Neural cell (in vitro differentiated cells): ENCODE measurements around the gene RUVBL1. TPM values are rescaled to one million over a fixed set of nuclear protein-coding genes. Genes with fewer than 3 reads are reported as not detected.

Experiments
- H2AFZ ChIP-seq: fragments of 200-600, 300-800 bp; sonication (generic), shearing (Covaris generic); 2 replicates; pipeline ENCODE4 v1.6.0; 2014; ENCODE audit warnings: low read depth, mild to moderate bottlenecking, antibody characterized with exemption, low read length, moderate library complexity
- H3F3A ChIP-seq: fragments of 200-600 bp; shearing (Covaris generic); 2 replicates; pipeline ENCODE4 v1.6.1; 2016; ENCODE audit warnings: mild to moderate bottlenecking, moderate library complexity, mixed read lengths, antibody characterized with exemption, low read length; ENCODE audit not compliant: insufficient read depth, poor library complexity, severe bottlenecking
- H3K27ac ChIP-seq: fragments of 200-600, 300-800 bp; sonication (generic), shearing (Covaris generic); 2 replicates; pipeline ENCODE4 v1.5.1; 2014; ENCODE audit warnings: mild to moderate bottlenecking, low read length, moderate library complexity
- H3K27me3 ChIP-seq: fragments of 300-800, 200-600 bp; sonication (generic), shearing (Covaris generic); 2 replicates; pipeline ENCODE4 v1.6.0; 2014; ENCODE audit warnings: mild to moderate bottlenecking, low read depth, low read length, moderate library complexity; ENCODE audit not compliant: insufficient read depth
- H3K36me3 ChIP-seq: fragments of 300-800, 200-600 bp; sonication (generic), shearing (Covaris generic); 2 replicates; pipeline ENCODE4 v1.5.1; 2014; ENCODE audit warnings: mild to moderate bottlenecking, antibody characterized with exemption, low read length, moderate library complexity; ENCODE audit not compliant: insufficient read depth
- H3K4me2 ChIP-seq: fragments of 300-800, 200-600 bp; sonication (generic), shearing (Covaris generic); 2 replicates; pipeline ENCODE4 v1.6.0; 2014; ENCODE audit warnings: mild to moderate bottlenecking, low read length
- H3K4me3 ChIP-seq: fragments of 300-800, 200-600 bp; sonication (generic), shearing (Covaris generic); 2 replicates; pipeline ENCODE4 v1.5.1; 2014; ENCODE audit warnings: mild to moderate bottlenecking, low read length, moderate library complexity
- H3K79me2 ChIP-seq: fragments of 200-600 bp; shearing (Covaris generic); replicated peaks from 2 replicates; pipeline ENCODE4 v1.6.0; 2014; ENCODE audit warnings: mild to moderate bottlenecking, low read length, moderate library complexity; ENCODE audit not compliant: insufficient read depth
- H3K9ac ChIP-seq: fragments of 300-800, 200-600 bp; sonication (generic), shearing (Covaris generic); 2 replicates; pipeline ENCODE4 v1.6.1; 2016; ENCODE audit warnings: mild to moderate bottlenecking, low read length, mixed read lengths
- H3K9me2 ChIP-seq: fragments of 200-600 bp; shearing (Covaris generic); 2 replicates; pipeline ENCODE4 v1.6.1; 2016; ENCODE audit warnings: mild to moderate bottlenecking, low read length, mixed read lengths; ENCODE audit not compliant: insufficient read depth
- H3K9me3 ChIP-seq: fragments of 200-600, 300-800 bp; sonication (generic), shearing (Covaris generic); 2 replicates; pipeline ENCODE4 v1.6.1; 2016; ENCODE audit warnings: mild to moderate bottlenecking, mixed run types, low read length, moderate library complexity, mixed read lengths
- H4K20me1 ChIP-seq: fragments of 200-600 bp; shearing (Covaris generic); 2 replicates; pipeline ENCODE4 v1.6.1; 2016; ENCODE audit warnings: mild to moderate bottlenecking, mixed run types; ENCODE audit not compliant: insufficient read depth
- EP300 ChIP-seq: fragments of 450-650 bp; conservative IDR thresholded peaks from 2 replicates; pipeline ENCODE4 v1.6.1; 2014; ENCODE audit warnings: antibody characterized with exemption, mild to moderate bottlenecking, moderate library complexity; ENCODE audit not compliant: poor library complexity, severe bottlenecking
- EZH2 ChIP-seq: fragments of 200-600, 300-800 bp; shearing (Covaris generic), sonication (generic); IDR thresholded peaks from 2 replicates; pipeline ENCODE4 v1.6.1; 2014; ENCODE audit warnings: antibody characterized with exemption, low read length, borderline replicate concordance, mild to moderate bottlenecking; ENCODE audit not compliant: insufficient read depth, poor library complexity, severe bottlenecking
- MXI1 ChIP-seq: fragments of 450-650 bp; conservative IDR thresholded peaks from 2 replicates; pipeline ENCODE4 v1.6.1; 2014; ENCODE audit warnings: antibody characterized with exemption, mild to moderate bottlenecking; ENCODE audit not compliant: poor library complexity, severe bottlenecking
- POLR2AphosphoS5 ChIP-seq: IDR thresholded peaks from 2 replicates; pipeline ENCODE4 v1.6.1; 2012
- RAD21 ChIP-seq: fragments of 450-650 bp; conservative IDR thresholded peaks from 2 replicates; pipeline ENCODE4 v1.6.1; 2014; ENCODE audit warnings: antibody characterized with exemption, mild to moderate bottlenecking, moderate library complexity
- SMC3 ChIP-seq: fragments of 450-650 bp; conservative IDR thresholded peaks from 2 replicates; pipeline ENCODE4 v1.6.1; 2014; ENCODE audit warnings: antibody characterized with exemption, mild to moderate bottlenecking, moderate library complexity; ENCODE audit not compliant: poor library complexity
- TAF1 ChIP-seq: IDR thresholded peaks from 2 replicates; pipeline ENCODE4 v1.6.1; 2012; ENCODE audit warnings: low read depth
- polyA plus RNA-seq: library from polyadenylated mRNA; depleted of rRNA; stranded (reverse); fragments of >200 nt; gene quantifications from 2 replicates; pipeline ENCODE4 v1.2.3, GENCODE V29; 2014
- TF ChIP-seq, protein P1 (sequence below): IDR thresholded peaks from 2 replicates; pipeline ENCODE4 v1.6.1; 2012; ENCODE audit warnings: borderline replicate concordance
- TF ChIP-seq, protein P2 (sequence below): fragments of 450-650 bp; IDR thresholded peaks from 2 replicates; pipeline ENCODE4 v1.5.1; 2014; ENCODE audit warnings: antibody characterized with exemption, mild to moderate bottlenecking, moderate library complexity; ENCODE audit not compliant: poor library complexity, severe bottlenecking

Gene RUVBL1
- polyA plus RNA-seq, 1 donor from 2014 or later, result 83.3 TPM

DNA sequence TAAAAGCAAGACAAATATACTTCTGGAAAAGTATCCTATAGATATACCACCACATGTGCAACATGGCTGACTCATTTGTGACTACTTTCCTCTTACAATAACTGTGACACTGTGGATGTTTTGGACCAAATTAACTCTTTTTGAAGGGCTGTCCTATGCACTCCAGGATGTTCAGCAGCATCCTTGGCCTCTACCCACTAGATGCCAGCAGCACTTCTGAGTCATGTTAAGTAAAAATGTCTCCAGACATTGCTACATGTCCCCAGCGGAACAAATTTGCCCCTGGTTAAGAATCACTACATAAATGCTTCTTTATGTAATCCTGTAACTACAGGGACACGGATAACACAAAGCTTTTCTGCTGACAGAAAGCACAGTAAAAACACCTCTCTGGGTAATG is 32.0 kb downstream of the RUVBL1 start:
- no peaks in the 10 kb centered on the region for H3K36me3 ChIP-seq
- H3K9me2 ChIP-seq, result no peaks in the 10 kb centered on the region
- no peaks in the 10 kb centered on the region for H3K79me2 ChIP-seq
- H3K27ac ChIP-seq, result no peak overlapping the region
- no peak for TF ChIP-seq POLR2AphosphoS5
- TF ChIP-seq MXI1, result no peak
- no peak for TF ChIP-seq SMC3
- TF ChIP-seq, protein P1, sequence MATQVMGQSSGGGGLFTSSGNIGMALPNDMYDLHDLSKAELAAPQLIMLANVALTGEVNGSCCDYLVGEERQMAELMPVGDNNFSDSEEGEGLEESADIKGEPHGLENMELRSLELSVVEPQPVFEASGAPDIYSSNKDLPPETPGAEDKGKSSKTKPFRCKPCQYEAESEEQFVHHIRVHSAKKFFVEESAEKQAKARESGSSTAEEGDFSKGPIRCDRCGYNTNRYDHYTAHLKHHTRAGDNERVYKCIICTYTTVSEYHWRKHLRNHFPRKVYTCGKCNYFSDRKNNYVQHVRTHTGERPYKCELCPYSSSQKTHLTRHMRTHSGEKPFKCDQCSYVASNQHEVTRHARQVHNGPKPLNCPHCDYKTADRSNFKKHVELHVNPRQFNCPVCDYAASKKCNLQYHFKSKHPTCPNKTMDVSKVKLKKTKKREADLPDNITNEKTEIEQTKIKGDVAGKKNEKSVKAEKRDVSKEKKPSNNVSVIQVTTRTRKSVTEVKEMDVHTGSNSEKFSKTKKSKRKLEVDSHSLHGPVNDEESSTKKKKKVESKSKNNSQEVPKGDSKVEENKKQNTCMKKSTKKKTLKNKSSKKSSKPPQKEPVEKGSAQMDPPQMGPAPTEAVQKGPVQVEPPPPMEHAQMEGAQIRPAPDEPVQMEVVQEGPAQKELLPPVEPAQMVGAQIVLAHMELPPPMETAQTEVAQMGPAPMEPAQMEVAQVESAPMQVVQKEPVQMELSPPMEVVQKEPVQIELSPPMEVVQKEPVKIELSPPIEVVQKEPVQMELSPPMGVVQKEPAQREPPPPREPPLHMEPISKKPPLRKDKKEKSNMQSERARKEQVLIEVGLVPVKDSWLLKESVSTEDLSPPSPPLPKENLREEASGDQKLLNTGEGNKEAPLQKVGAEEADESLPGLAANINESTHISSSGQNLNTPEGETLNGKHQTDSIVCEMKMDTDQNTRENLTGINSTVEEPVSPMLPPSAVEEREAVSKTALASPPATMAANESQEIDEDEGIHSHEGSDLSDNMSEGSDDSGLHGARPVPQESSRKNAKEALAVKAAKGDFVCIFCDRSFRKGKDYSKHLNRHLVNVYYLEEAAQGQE, result no peak
- no peak for TF ChIP-seq RAD21
- TF ChIP-seq, protein P2, sequence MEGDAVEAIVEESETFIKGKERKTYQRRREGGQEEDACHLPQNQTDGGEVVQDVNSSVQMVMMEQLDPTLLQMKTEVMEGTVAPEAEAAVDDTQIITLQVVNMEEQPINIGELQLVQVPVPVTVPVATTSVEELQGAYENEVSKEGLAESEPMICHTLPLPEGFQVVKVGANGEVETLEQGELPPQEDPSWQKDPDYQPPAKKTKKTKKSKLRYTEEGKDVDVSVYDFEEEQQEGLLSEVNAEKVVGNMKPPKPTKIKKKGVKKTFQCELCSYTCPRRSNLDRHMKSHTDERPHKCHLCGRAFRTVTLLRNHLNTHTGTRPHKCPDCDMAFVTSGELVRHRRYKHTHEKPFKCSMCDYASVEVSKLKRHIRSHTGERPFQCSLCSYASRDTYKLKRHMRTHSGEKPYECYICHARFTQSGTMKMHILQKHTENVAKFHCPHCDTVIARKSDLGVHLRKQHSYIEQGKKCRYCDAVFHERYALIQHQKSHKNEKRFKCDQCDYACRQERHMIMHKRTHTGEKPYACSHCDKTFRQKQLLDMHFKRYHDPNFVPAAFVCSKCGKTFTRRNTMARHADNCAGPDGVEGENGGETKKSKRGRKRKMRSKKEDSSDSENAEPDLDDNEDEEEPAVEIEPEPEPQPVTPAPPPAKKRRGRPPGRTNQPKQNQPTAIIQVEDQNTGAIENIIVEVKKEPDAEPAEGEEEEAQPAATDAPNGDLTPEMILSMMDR, result no peak
- no peak for TF ChIP-seq TAF1
- no peak for TF ChIP-seq EZH2
- TF ChIP-seq EP300, result no peak
- H3K4me3 ChIP-seq, result no peak overlapping the region
- H3K9ac ChIP-seq, result no peak overlapping the region
- no peak overlapping the region for H3K4me2 ChIP-seq
- no peaks in the 10 kb centered on the region for H3K27me3 ChIP-seq
- H3K9me3 ChIP-seq, result no peaks in the 10 kb centered on the region
- no peaks in the 10 kb centered on the region for H4K20me1 ChIP-seq
- H3F3A ChIP-seq, result no peaks in the 10 kb centered on the region
- no peak overlapping the region for H2AFZ ChIP-seq

DNA sequence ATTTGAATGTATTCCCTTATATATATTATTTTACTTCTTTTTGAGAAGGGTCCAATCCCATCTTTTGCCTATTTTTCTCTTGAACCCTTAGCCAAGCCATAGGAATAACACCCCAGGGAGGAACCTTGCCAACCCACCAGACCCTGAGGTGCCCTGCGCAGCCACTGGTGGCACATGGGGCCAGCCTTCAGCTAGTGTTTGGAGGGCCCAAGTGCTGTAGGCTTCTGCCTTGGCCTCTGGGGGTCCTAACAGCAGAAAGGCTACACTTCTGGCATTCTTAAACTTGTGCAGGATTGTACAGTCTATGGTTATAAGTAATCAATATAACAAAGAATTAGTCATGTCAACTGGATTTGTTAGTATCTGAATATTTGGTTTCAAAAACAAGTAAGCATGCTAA is 34.5 kb downstream of the RUVBL1 start:
- TF ChIP-seq POLR2AphosphoS5 (no peak), RAD21 (no peak), TAF1 (no peak), EZH2 (no peak), MXI1 (no peak), EP300 (no peak), SMC3 (no peak)
- TF ChIP-seq, protein P2, result no peak
- TF ChIP-seq, protein P1, result no peak
- no peak overlapping the region for H3K27ac ChIP-seq
- H3K4me2 ChIP-seq, result no peak overlapping the region
- H3K9me3 ChIP-seq, result no peaks in the 10 kb centered on the region
- no peak overlapping the region for H3K9ac ChIP-seq
- H4K20me1 ChIP-seq, result no peaks in the 10 kb centered on the region
- no peaks in the 10 kb centered on the region for H3K27me3 ChIP-seq
- no peak overlapping the region for H3K4me3 ChIP-seq
- no peaks in the 10 kb centered on the region for H3F3A ChIP-seq
- H2AFZ ChIP-seq, result no peak overlapping the region
- H3K9me2 ChIP-seq, result no peaks in the 10 kb centered on the region
- H3K79me2 ChIP-seq, result no peaks in the 10 kb centered on the region
- H3K36me3 ChIP-seq, result no peaks in the 10 kb centered on the region
